IPS-15b (cell line): ENCODE measurements around the gene SKAP1.

ENCODE experiments used
- H3K27me3 ChIP-seq: one replicate; pipeline ENCODE4 v1.6.1; 2013; ENCODE audit warnings: low read length; ENCODE audit not compliant: control insufficient read depth, insufficient read depth
- H3K36me3 ChIP-seq: one replicate; pipeline ENCODE4 v1.6.1; 2013; ENCODE audit warnings: low read length; ENCODE audit not compliant: control insufficient read depth, insufficient read depth
- H3K4me1 ChIP-seq: one replicate; pipeline ENCODE4 v1.6.1; 2013; ENCODE audit warnings: mild to moderate bottlenecking, low read length; ENCODE audit not compliant: control insufficient read depth, insufficient read depth
- H3K4me3 ChIP-seq: one replicate; pipeline ENCODE4 v1.5.1; 2013; ENCODE audit warnings: low read depth, low read length
- H3K9ac ChIP-seq: one replicate; pipeline ENCODE4 v1.6.1; 2013; ENCODE audit warnings: low read depth, mild to moderate bottlenecking, low read length
- H3K9me3 ChIP-seq: one replicate; pipeline ENCODE4 v1.6.1; 2013; ENCODE audit warnings: mild to moderate bottlenecking, low read length; ENCODE audit not compliant: control insufficient read depth, insufficient read depth

SKAP1 gene

DNA sequence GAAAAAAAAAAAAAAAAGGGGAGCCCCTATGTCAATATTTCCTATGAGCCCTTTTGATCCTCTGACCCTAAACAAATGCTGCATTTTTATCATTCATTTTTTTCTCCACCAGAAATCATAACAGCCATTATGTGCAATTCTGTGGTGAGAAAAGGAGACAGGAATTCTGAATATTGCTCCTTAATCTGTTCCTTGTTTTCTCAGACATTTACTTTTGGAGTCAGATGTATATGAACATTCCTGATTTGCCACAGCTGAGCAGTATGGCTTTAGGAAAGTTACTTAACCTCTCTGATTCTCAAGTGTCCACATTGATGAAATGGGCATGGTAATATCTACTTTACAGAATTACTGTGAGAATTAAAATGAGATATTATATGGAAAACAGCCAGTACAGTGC is 144.4 kb downstream of the SKAP1 start:
- no peaks in the 10 kb centered on the region for H3K4me1 ChIP-seq
- H3K36me3 ChIP-seq, result no peaks in the 10 kb centered on the region
- H3K9me3 ChIP-seq, result no peaks in the 10 kb centered on the region
- no peak overlapping the region for H3K4me3 ChIP-seq
- no peak overlapping the region for H3K9ac ChIP-seq
- no peaks in the 10 kb centered on the region for H3K27me3 ChIP-seq

DNA sequence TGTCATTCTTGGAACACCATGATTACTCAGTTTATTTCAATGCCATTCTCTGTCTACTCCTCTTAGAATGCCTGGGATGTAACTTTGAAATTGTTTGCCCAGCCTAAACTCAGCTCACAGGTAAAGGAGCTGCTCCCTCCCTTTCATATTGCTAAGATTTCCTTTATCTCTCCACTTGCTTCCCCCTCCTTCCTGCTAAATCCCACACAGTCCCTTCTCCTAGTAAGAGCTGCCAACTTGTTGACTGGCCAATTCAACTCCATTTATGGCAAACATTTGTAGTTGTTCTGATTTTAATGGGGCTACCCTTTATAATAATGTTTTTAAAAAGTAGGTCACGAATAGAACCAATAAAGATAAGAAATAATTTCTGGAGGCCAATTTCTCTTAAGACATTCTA is 146.1 kb downstream of the SKAP1 start:
- Histone ChIP-seq H3K4me1 (no peaks in the 10 kb centered on the region), H3K4me3 (no peak overlapping the region), H3K27me3 (no peaks in the 10 kb centered on the region), H3K9ac (no peak overlapping the region), H3K36me3 (no peaks in the 10 kb centered on the region), H3K9me3 (no peaks in the 10 kb centered on the region)

DNA sequence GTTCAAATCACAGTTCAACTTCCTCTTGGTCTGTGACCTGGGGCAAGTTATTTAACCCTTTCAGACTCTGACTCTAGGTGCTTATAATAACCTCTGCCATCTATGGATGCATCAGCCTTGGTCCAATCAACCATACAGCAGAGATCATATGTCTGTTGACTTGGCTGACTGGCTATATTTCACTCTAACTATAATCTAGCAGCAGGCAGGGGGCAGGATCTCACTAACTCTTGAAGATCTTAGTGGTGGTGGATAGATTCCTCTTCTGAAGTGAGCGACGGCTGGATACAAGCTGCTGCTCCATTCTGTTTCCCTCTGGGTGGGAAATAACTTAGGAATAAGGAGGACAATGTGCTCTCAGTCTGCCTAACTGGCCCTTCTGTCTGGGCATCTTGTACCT is 146.6 kb downstream of the SKAP1 start:
- no peaks in the 10 kb centered on the region for H3K4me1 ChIP-seq
- H3K27me3 ChIP-seq, result no peaks in the 10 kb centered on the region
- H3K9me3 ChIP-seq, result no peaks in the 10 kb centered on the region
- H3K9ac ChIP-seq, result no peak overlapping the region
- no peak overlapping the region for H3K4me3 ChIP-seq
- no peaks in the 10 kb centered on the region for H3K36me3 ChIP-seq

GRCh38 chr17:48282303-48282702 is 147.7 kb downstream of the SKAP1 start:
- Histone ChIP-seq H3K9ac (no peak overlapping the region), H3K4me3 (no peak overlapping the region), H3K27me3 (no peaks in the 10 kb centered on the region), H3K4me1 (no peaks in the 10 kb centered on the region), H3K9me3 (no peaks in the 10 kb centered on the region), H3K36me3 (no peaks in the 10 kb centered on the region)

DNA sequence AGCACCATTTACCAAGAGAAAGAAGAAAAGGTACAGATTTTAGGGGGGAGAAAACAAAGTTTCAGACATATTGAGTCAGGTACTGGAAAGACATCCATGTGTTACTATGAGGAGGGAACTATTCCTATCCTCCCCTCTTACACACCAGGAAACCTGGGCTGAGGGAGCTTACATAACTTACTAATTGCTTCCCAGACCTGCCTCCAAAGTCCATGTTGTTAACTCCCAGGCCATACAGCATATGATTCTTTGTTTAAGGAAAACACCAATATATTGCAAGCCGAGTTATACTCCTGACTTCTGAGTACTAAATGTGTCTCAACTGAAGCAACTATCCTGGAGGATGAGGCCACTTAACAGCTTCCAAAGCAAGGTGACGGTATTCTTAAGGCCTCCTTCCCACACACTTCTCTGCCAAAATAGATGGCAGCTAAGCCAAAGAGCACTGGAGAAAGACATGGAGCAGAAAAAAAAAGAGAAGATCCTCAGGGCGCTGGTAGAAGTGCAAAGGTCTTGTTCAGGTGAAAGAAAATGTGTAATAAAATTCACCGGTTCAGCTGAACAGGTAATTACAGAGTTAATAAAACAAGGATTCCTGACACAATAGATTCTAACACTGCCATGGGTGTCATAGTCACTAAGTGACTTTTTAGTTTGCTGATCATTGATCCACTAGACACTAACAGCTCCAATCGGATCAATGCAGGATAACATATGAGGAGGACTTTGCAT is 151.1 kb downstream of the SKAP1 start:
- no peaks in the 10 kb centered on the region for H3K36me3 ChIP-seq
- H3K4me1 ChIP-seq, result no peaks in the 10 kb centered on the region
- H3K9me3 ChIP-seq, result no peaks in the 10 kb centered on the region
- H3K4me3 ChIP-seq, result no peak overlapping the region
- H3K27me3 ChIP-seq, result no peaks in the 10 kb centered on the region
- no peak overlapping the region for H3K9ac ChIP-seq

GRCh38 chr17:48276776-48277175 is 153.2 kb downstream of the SKAP1 start:
- no peak overlapping the region for H3K4me3 ChIP-seq
- H3K9me3 ChIP-seq, result no peaks in the 10 kb centered on the region
- no peaks in the 10 kb centered on the region for H3K27me3 ChIP-seq
- no peaks in the 10 kb centered on the region for H3K4me1 ChIP-seq
- no peak overlapping the region for H3K9ac ChIP-seq
- no peaks in the 10 kb centered on the region for H3K36me3 ChIP-seq

GRCh38 chr17:48270899-48271298 is 159.1 kb downstream of the SKAP1 start:
- Histone ChIP-seq H3K9ac (no peak overlapping the region), H3K4me3 (no peak overlapping the region), H3K27me3 (no peaks in the 10 kb centered on the region), H3K36me3 (no peaks in the 10 kb centered on the region), H3K4me1 (no peaks in the 10 kb centered on the region), H3K9me3 (no peaks in the 10 kb centered on the region)

GRCh38 chr17:48269209-48269608 is 160.8 kb downstream of the SKAP1 start:
- H3K36me3 ChIP-seq, result no peaks in the 10 kb centered on the region
- no peak overlapping the region for H3K4me3 ChIP-seq
- H3K9me3 ChIP-seq, result no peaks in the 10 kb centered on the region
- no peaks in the 10 kb centered on the region for H3K4me1 ChIP-seq
- no peaks in the 10 kb centered on the region for H3K27me3 ChIP-seq
- no peak overlapping the region for H3K9ac ChIP-seq

- Histone ChIP-seq H3K36me3 (no peaks in the 10 kb centered on the region), H3K9me3 (no peaks in the 10 kb centered on the region), H3K27me3 (no peaks in the 10 kb centered on the region), H3K4me1 (peaks cover 9% of the 10 kb centered on the region), H3K4me3 (no peak overlapping the region), H3K9ac (no peak overlapping the region)
Observed at GRCh38 chr17:48263731-48264035, 166.3 kb downstream of the SKAP1 start.

DNA sequence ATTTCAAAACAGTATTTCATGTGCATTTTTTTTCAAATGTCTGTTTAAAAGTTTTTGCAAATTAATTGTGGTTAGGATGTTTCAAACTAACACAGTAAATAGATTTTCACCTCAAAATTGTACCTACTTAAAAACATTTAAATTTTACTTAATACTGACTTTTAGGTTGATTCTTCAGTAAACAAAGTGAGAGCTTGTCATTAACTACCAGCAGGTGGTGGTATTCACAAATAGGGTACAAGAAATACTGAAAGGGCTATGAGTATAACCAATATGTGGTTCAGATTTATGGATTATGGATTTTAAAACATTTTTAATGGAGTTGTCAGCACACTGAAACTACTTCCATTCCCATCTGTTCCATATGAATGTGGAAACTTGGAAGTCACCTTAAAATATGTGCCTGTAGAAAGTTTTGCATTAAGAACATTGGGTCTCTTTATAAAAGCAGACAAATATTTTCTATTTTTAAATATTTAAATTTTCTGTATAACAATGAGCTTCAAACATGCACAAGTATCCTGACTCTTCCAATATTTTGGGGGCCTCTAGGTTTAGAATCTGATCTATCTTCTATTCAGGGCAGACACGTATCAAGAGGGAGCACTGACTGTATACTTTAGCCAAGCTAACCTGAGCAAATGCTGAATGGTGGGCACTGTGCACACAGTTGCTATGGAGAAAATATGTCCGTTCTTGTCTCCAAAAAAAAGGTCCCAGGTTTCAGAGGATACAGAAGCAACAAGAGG is 166.9 kb downstream of the SKAP1 start:
- Histone ChIP-seq H3K4me1 (peaks cover 9% of the 10 kb centered on the region), H3K36me3 (no peaks in the 10 kb centered on the region)

GRCh38 chr17:48261297-48261880 is 168.6 kb downstream of the SKAP1 start:
- Histone ChIP-seq H3K36me3 (no peaks in the 10 kb centered on the region), H3K4me1 (peaks cover 9% of the 10 kb centered on the region), H3K4me3 (no peak overlapping the region), H3K9me3 (no peaks in the 10 kb centered on the region), H3K27me3 (no peaks in the 10 kb centered on the region), H3K9ac (no peak overlapping the region)

More for the DNA sequence above, 166.9 kb downstream of the SKAP1 start:
- Histone ChIP-seq H3K9ac (no peak overlapping the region), H3K27me3 (no peaks in the 10 kb centered on the region), H3K9me3 (no peaks in the 10 kb centered on the region), H3K4me3 (no peak overlapping the region)

DNA sequence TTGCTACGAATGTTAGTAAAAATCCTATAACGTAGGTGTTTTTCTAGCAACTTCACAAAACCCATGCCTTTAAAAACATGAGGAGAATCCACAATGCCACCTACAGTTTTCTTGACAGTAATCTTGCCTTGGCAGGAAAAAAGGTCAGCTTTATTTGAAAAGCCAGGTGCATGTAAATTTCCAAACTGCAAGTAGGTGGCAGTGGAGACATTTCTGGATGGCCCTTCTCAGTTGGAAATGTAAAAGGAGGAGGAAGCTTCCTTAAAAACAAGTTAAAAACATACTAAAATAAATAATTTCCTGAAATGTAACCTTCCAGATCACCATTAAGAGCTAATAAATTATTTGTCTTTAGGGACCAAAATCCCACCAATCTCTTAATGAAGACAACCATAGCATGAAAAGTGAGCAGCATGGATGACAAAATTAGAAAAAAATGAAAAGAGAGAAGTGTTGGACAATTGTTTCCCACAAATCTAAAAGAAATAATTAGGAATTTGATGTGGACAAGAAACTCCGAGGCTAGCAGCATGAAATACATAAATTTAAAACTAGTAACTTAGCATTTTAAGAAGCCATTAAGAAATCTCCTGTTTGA is 170.2 kb downstream of the SKAP1 start:
- peaks cover 11% of the 10 kb centered on the region for H3K4me1 ChIP-seq
- no peaks in the 10 kb centered on the region for H3K9me3 ChIP-seq
- no peak overlapping the region for H3K4me3 ChIP-seq
- H3K27me3 ChIP-seq, result no peaks in the 10 kb centered on the region
- no peaks in the 10 kb centered on the region for H3K36me3 ChIP-seq
- no peak overlapping the region for H3K9ac ChIP-seq
